HG03060 (cell line): ENCODE data around the gene DCDC1.

ENCODE experiments used
- ATAC-seq: cut with Tn5 transposase; IDR thresholded peaks from one replicate; pipeline ENCODE4 v1.9.1; 2021; ENCODE audit warnings: low read depth, moderate number of reproducible peaks; ENCODE audit not compliant: unreplicated experiment

The DCDC1 gene

DNA sequence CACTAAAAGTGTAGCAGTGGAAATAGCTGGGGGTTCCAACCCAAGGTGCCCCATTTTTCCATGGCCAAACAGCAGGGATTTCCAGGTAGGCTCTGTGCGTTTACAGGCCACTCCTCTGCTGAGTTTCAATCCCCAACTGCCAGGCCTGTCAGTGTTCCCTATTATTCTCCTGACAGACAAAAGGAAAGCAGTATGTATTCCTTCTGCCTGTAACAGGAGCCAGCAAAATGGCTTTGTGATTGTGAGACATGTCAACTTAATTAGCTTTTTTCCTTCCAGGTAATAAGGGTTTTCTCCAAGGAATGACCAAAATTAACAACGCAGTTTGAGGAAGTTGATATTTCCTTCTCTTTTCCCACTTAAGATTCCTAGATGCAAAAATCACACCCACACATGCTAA is 506.3 kb downstream of the DCDC1 start:
- no peak for ATAC-seq

DNA sequence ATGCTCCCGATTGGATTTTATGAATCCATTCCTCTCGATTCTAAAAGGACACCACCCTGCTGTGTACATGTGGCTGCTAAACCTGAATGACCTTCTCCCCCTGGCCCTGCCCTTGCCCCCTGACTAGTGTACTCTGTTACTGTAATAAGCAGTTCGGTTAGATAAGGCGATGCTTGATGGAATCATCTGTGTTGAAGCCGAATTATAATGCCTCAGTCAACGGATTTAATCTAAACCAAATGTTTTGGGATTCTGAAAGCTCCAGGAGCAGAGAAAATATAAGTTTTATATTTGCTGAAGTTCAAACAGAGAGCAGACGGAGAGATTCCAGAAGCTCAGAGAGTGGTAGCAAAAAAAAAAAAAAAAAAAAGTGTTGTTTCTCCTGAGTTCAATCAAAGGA is 508.0 kb downstream of the DCDC1 start:
- no peak for ATAC-seq

GRCh38 chr11:30861064-30861463 is 508.5 kb downstream of the DCDC1 start:
- no peak for ATAC-seq

- ATAC-seq, result no peak
Observed at GRCh38 chr11:30860146-30860545, 509.4 kb downstream of the DCDC1 start.

DNA sequence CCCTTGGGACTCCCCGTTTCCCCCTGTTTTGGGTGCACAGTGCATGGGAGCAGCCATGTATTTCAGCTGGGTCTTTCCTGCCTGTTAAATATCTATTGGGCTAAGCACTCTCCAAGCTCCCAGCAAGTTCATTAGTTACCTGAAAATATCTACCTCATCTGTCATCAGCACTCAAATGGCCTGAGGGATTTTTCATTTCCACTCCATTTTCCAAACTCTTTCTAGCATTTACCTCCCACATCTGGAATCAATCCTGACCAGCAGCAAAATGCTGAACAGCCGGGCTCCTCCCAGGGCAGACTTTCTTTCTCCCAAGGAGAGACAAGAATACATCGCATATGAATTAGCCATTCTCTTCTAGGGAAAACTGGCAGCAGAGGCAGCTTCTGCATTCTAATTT is 509.9 kb downstream of the DCDC1 start:
- ATAC-seq, result no peak

DNA sequence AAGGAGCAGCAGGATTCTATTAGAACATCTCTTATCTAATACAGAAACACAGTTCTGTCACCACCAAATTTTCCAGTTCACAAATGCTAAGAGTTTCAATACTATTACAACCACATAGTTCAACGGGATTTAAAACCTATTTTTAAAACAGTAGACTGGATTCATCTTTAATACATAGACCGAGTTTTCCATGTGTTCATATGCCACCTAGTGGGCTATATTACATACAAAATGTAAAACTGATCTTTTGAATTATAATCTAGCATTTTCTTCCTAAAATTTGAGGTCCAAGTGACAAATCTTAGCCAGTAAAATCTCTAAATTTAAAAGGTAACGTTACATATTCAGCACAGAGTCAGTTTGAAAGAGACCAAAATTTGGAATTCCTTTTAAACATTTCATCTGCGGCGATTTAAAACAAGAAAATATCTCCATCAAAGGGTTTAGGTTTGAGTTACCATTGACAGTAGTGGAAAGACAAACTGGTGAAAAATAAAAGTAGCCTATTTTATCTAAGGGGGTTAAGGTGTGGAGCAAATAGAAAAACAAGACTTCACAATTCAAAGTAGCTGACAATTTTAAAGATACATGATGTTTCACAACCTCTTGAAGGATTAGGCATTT is 514.0 kb downstream of the DCDC1 start:
- no peak for ATAC-seq

DNA sequence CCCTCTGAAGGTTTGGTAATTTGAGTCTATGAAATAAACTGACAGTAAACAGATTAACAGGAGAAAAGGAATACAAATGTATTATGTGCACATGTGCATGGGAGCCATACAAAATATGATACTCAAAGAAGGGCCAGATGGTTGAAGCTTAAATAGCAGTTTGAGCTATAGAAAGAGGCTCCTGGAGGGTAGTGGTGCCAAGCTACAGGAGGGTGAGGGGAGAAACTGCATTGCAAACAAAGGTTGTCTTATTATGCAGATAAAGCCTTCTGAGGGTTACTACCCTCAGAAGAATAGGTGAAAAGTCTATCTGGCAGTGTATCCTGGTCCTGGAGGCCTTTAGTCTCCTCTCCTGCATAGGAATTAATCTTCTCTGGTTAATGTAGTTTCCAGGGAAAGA is 516.1 kb downstream of the DCDC1 start:
- no peak for ATAC-seq

DNA sequence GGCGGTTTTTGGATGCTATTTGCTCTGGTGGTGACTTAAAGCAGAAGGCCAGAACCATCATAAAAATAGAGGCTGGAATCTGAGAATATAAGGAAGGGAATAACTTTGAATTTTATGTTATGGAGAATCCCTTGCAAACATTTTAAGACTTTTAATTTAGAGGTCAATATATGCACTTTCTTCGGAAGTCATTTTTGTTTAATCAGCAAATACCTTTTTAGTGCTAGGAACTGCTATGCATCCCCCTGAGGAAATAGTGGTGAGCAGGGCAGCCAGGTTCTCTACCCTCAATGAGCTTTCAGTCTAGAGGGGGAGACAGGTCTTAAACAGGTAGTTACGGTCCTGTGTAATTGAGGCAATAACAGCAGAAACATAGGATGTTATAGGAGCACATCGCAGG is 516.9 kb downstream of the DCDC1 start:
- no peak for ATAC-seq

DNA sequence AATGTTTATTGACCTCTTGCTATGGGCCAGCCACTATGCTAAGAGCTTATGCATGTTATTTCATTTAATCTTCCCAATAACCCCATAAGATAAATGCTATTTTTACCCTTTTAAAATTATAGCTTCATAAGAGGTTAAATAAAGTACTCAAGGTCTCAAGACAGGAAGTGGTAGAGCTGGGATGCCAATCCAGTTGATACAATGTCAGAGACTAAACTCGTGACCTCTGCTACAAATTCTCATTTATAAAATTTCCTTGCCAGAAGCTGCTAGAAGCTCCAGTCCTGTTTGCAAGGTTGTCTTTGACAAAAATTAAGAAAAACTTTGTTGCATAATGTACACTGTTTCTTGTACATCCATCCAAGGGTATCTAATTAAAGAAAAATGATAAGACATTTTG is 517.4 kb downstream of the DCDC1 start:
- no peak for ATAC-seq

GRCh38 chr11:30837252-30837651 is 532.3 kb downstream of the DCDC1 start:
- ATAC-seq, result no peak

GRCh38 chr11:30832831-30833230 is 536.7 kb downstream of the DCDC1 start:
- ATAC-seq, result no peak

- no peak for ATAC-seq
Observed at GRCh38 chr11:30830681-30831080, 538.9 kb downstream of the DCDC1 start.

DNA sequence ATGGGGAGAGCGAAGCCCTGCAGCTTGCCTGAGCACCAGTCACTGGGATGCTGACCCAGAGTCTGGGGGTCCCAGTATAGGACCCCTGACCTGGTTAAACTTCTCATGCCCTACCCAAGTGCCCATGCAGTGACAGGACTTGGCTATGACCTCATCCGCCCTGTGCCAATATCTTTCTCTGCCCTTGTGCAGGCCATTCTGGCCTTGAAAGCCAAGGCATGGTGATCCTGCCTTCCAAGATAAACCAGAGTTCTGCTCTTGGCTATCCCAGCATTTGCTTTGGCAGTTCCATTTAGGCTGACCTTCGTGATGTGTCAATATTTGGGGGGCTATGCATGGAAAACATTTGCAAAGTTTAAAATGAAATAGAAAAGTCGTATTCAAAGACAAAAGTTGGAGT is 542.6 kb downstream of the DCDC1 start:
- ATAC-seq, result no peak

GRCh38 chr11:30825723-30826122 is 543.8 kb downstream of the DCDC1 start:
- no peak for ATAC-seq

GRCh38 chr11:30823119-30823518 is 546.4 kb downstream of the DCDC1 start:
- ATAC-seq, result no peak

- no peak for ATAC-seq
Observed at GRCh38 chr11:30821438-30821965, 548.0 kb downstream of the DCDC1 start.

DNA sequence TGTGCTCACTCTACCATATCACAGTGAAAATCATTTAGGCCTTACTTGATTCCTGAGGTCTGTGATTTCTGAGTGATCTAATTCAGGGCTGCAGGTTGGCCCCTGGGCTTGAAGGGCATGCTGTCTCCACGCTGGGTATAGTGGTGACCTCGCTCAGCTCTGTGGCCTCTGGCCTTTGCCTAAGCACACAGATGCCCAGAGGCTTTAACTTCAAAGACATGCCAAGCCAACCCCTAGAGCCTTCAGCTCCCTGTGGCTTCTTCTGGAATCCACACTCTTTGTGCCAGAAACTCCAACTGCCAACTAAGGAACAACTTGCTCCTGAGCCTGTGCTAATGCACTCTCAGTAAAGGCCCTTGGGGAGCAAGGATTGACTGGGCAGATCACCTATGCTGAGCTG is 550.8 kb downstream of the DCDC1 start:
- ATAC-seq, result no peak

- no peak for ATAC-seq
Observed at GRCh38 chr11:30816959-30817880, 552.3 kb downstream of the DCDC1 start.

DNA sequence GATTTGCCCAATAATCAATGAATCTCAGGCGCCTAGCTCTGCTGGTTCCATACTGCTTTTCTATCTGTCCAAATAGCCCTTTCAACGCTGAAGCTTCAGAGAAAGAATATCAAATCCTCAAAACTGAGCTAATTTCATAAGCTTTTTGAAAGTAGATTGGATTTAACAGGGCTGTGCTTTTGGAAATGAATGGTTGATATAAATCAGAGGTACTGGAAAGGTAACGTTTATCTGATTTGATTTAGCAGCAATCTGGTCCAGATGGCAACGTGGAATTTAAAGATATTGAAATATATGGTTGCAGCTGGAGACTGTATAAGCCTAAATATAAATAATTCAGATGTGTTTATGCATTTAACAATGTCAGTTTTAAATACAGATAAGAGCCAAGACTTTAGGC is 553.9 kb downstream of the DCDC1 start:
- no peak for ATAC-seq

GRCh38 chr11:30814737-30815136 is 554.8 kb downstream of the DCDC1 start:
- ATAC-seq, result no peak
